Glutamatergic neuron (in vitro differentiated cells): Measurements from ENCODE around the gene SEC61A2. TPM values are rescaled to one million over a fixed set of nuclear protein-coding genes. Genes with fewer than 3 reads are reported as not detected.
"Not testable (repeated sequence)": the region's sequence is repeated elsewhere in the genome, so short reads cannot be mapped to it uniquely, and the experiment has no call there.

Experiments
- DNase-seq: peaks from one replicate; pipeline ENCODE4 v3.0.0; 2022
- H3K27ac Mint-ChIP-seq: one replicate; pipeline ENCODE4 v1.8.0; 2020; ENCODE audit warnings: mild to moderate bottlenecking, mixed read lengths, inconsistent platforms; ENCODE audit not compliant: unreplicated experiment
- H3K27me3 Mint-ChIP-seq: one replicate; pipeline ENCODE4 v1.8.0; 2020; ENCODE audit warnings: mild to moderate bottlenecking, moderate library complexity, mixed read lengths, inconsistent platforms; ENCODE audit not compliant: unreplicated experiment
- H3K36me3 Mint-ChIP-seq: one replicate; pipeline ENCODE4 v1.8.0; 2020; ENCODE audit warnings: mild to moderate bottlenecking, mixed read lengths, inconsistent platforms; ENCODE audit not compliant: unreplicated experiment
- H3K4me1 Mint-ChIP-seq: one replicate; pipeline ENCODE4 v1.8.0; 2020; ENCODE audit warnings: mild to moderate bottlenecking, low read depth, mixed read lengths, inconsistent platforms; ENCODE audit not compliant: unreplicated experiment
- H3K4me3 Mint-ChIP-seq: one replicate; pipeline ENCODE4 v1.8.0; 2020; ENCODE audit warnings: mild to moderate bottlenecking, mixed read lengths, inconsistent platforms; ENCODE audit not compliant: unreplicated experiment
- H3K9me3 Mint-ChIP-seq: one replicate; pipeline ENCODE4 v1.8.0; 2020; ENCODE audit warnings: mild to moderate bottlenecking, moderate library complexity, mixed read lengths, inconsistent platforms; ENCODE audit not compliant: unreplicated experiment
- CTCF ChIP-seq: fragments of 200-600 bp; sonication (generic); IDR thresholded peaks from one replicate; pipeline ENCODE4 v1.5.0; 2021; ENCODE audit not compliant: partially characterized antibody, unreplicated experiment
- total RNA-seq: library from RNA; stranded (reverse); fragmentation: NEBNext Ultra II Directional; extraction: Animal tissue kit (Norgen Biotek cat#: 25700); gene quantifications from one replicate; pipeline ENCODE4 v1.2.1, GENCODE V29; 2021; ENCODE audit not compliant: unreplicated experiment

The SEC61A2 gene
- total RNA-seq, 1 donor from 2014 or later = 24.4 TPM

GRCh38 chr10:12165999-12166775 lies 36.7 kb downstream of the SEC61A2 start:
- Mint-ChIP-seq H3K36me3 (peaks cover under 1% of the 10 kb centered on the region), H3K4me1 (no peaks in the 10 kb centered on the region), H3K4me3 (no peak overlapping the region), H3K27me3 (no peaks in the 10 kb centered on the region), H3K27ac (no peak overlapping the region), H3K9me3 (no peaks in the 10 kb centered on the region)
- DNase-seq = no peak
- TF ChIP-seq CTCF = no peak

GRCh38 chr10:12171512-12171911 lies 42.0 kb downstream of the SEC61A2 start:
- not testable (repeated sequence) for H3K27ac Mint-ChIP-seq, H3K27me3 Mint-ChIP-seq, H3K9me3 Mint-ChIP-seq, H3K4me1 Mint-ChIP-seq, H3K36me3 Mint-ChIP-seq, DNase-seq, H3K4me3 Mint-ChIP-seq

- Mint-ChIP-seq H3K27me3 (no peaks in the 10 kb centered on the region), H3K27ac (no peak overlapping the region), H3K9me3 (no peaks in the 10 kb centered on the region), H3K36me3 (no peaks in the 10 kb centered on the region), H3K4me3 (no peak overlapping the region), H3K4me1 (no peaks in the 10 kb centered on the region)
- no peak for TF ChIP-seq CTCF
- DNase-seq = no peak
Measured at GRCh38 chr10:12177642-12178041, 48.2 kb downstream of the SEC61A2 start.

- Mint-ChIP-seq H3K4me1 (no peaks in the 10 kb centered on the region), H3K9me3 (no peaks in the 10 kb centered on the region), H3K36me3 (no peaks in the 10 kb centered on the region), H3K27ac (no peak overlapping the region), H3K4me3 (no peak overlapping the region), H3K27me3 (no peaks in the 10 kb centered on the region)
- TF ChIP-seq CTCF = no peak
- no peak for DNase-seq
Measured at GRCh38 chr10:12179606-12180170, 50.2 kb downstream of the SEC61A2 start.

- Mint-ChIP-seq H3K27me3 (no peaks in the 10 kb centered on the region), H3K36me3 (no peaks in the 10 kb centered on the region), H3K4me1 (no peaks in the 10 kb centered on the region), H3K9me3 (no peaks in the 10 kb centered on the region), H3K4me3 (no peak overlapping the region), H3K27ac (no peak overlapping the region)
- TF ChIP-seq CTCF = no peak
- DNase-seq = no peak
Measured at GRCh38 chr10:12180221-12180974, 50.9 kb downstream of the SEC61A2 start.
